MCF 10A (cell line): ENCODE results near the gene PHPT1. TPM values are rescaled to one million over a fixed set of nuclear protein-coding genes. Genes with fewer than 3 reads are reported as not detected.
"Not testable (repeated sequence)": the region's sequence is repeated elsewhere in the genome, so short reads cannot be mapped to it uniquely, and the experiment has no call there.

ENCODE experiments used
- BruUV-seq: library from RNA; stranded (reverse); fragments of 400-500 nt; replicated peaks from 2 replicates; lab custom pipeline; 2021; lab: Mats Ljungman, UMichigan
- CTCF ChIA-PET: fragments of 300-600 bp; sonication (Branson Sonifier 250); formaldehyde crosslinking; extraction: SDS; loops from one replicate; lab custom pipeline; 2021; ENCODE audit warnings: antibody characterized with exemption, inconsistent platforms; lab: Yijun Ruan, JAX
- POLR2A ChIA-PET: fragments of 300-600, 350-650 bp; sonication (Branson Sonifier 250); formaldehyde crosslinking; extraction: SDS; loops from one replicate; lab custom pipeline; 2020; ENCODE audit warnings: antibody characterized with exemption, inconsistent platforms; lab: Yijun Ruan, JAX
- DNase-seq: peaks from one replicate; pipeline ENCODE4 v3.0.0-alpha.2; 2018; ENCODE audit not compliant: unreplicated experiment
- H3K27ac Mint-ChIP-seq: one replicate; pipeline ENCODE4 v1.8.0; 2022; ENCODE audit warnings: mild to moderate bottlenecking, low read depth, mixed read lengths; ENCODE audit not compliant: unreplicated experiment
- H3K27me3 Mint-ChIP-seq: one replicate; pipeline ENCODE4 v1.8.0; 2022; ENCODE audit warnings: mixed read lengths; ENCODE audit not compliant: insufficient read depth, unreplicated experiment
- H3K36me3 Mint-ChIP-seq: one replicate; pipeline ENCODE4 v1.8.0; 2022; ENCODE audit warnings: mild to moderate bottlenecking, moderate library complexity, mixed read lengths; ENCODE audit not compliant: insufficient read depth, unreplicated experiment
- H3K4me1 Mint-ChIP-seq: one replicate; pipeline ENCODE4 v1.8.0; 2022; ENCODE audit warnings: mixed read lengths; ENCODE audit not compliant: insufficient read depth, unreplicated experiment
- H3K4me3 Mint-ChIP-seq: one replicate; pipeline ENCODE4 v1.8.0; 2022; ENCODE audit warnings: mild to moderate bottlenecking, moderate library complexity, mixed read lengths; ENCODE audit not compliant: unreplicated experiment
- H3K9me3 Mint-ChIP-seq: one replicate; pipeline ENCODE4 v1.8.0; 2022; ENCODE audit warnings: mixed read lengths; ENCODE audit not compliant: unreplicated experiment
- intact Hi-C: fragments of 100-400 bp; cut with micrococcal nuclease; formaldehyde crosslinking; loops from 2 replicates; pipeline ENCODE4 v1.14.1; 2022
- total RNA-seq: library from RNA; stranded (reverse); gene quantifications from 2 replicates; pipeline ENCODE4 v1.2.3, GENCODE V29; 2022
- TF ChIP-seq, protein P1 (sequence below): fragments of 200-600 bp; IDR thresholded peaks from one replicate; pipeline ENCODE4 v1.8.0; 2022; ENCODE audit warnings: antibody characterized with exemption, mild to moderate bottlenecking; ENCODE audit not compliant: unreplicated experiment

PHPT1 gene
- total RNA-seq, 1 experiment from 2014 or later = 193 TPM

DNA sequence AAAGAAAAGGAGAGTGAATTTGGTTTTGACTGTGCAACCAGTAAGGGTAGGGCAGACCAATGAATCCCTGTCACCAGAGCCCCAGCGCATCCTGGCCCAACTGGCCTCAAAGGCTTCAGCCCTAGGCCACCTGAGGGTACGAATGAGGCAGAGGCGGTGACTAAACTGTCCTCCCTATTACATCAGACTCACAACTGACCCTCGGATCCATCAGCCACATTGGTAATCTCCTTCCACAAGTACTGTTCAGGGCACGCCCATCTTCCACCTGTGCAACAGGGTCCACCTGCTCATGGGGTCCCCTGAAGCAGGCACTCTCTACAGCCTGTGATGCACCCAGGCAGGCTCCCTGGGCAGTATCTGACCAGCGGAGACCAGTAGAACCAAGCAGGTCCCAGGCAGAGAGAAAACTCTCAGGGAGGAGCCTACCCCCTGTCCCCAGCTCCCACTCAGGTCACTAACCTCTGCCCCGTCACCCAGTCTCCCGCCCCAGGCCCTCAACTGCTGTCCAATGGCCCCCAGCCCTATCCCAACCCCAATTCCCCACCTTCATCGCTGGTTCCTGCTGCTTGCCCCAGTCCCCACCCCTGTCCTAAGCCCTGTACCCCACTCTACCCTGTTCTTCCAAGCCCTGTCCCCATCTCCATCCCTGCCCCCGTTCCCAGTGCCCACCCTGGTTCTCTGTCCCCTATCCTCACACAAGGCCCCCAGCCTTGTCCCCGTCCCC, 16.0 kb downstream of the PHPT1 start:
- DNase-seq = no peak
- Mint-ChIP-seq H3K27me3 (no peaks in the 10 kb centered on the region), H3K9me3 (no peaks in the 10 kb centered on the region), H3K4me3 (peak overlapping the region; percentile 77), H3K36me3 (peaks cover 48% of the 10 kb centered on the region), H3K4me1 (peaks cover 6% of the 10 kb centered on the region), H3K27ac (peak overlapping the region; percentile 75)
- intact Hi-C loops = no loop called here
- no TSS peak for BruUV-seq
- ChIA-PET POLR2A (interaction anchor here (0.8 to 2.3 kb wide), 3 partner anchors 9 to 69 kb away, joined by 3 to 9 read pairs (median 3); partner anchors contain the start of gene TRAF2), CTCF (no interaction called here)
- TF ChIP-seq, protein P1, sequence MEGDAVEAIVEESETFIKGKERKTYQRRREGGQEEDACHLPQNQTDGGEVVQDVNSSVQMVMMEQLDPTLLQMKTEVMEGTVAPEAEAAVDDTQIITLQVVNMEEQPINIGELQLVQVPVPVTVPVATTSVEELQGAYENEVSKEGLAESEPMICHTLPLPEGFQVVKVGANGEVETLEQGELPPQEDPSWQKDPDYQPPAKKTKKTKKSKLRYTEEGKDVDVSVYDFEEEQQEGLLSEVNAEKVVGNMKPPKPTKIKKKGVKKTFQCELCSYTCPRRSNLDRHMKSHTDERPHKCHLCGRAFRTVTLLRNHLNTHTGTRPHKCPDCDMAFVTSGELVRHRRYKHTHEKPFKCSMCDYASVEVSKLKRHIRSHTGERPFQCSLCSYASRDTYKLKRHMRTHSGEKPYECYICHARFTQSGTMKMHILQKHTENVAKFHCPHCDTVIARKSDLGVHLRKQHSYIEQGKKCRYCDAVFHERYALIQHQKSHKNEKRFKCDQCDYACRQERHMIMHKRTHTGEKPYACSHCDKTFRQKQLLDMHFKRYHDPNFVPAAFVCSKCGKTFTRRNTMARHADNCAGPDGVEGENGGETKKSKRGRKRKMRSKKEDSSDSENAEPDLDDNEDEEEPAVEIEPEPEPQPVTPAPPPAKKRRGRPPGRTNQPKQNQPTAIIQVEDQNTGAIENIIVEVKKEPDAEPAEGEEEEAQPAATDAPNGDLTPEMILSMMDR = no peak

- ChIA-PET CTCF (interaction anchor here (0.7 kb wide), 1 partner anchor 161 kb away, joined by 3 read pairs; no protein-coding TSS in a partner anchor), POLR2A (interaction anchor here (0.6 to 2.3 kb wide), 13 partner anchors 10 to 151 kb away, joined by 3 to 9 read pairs (median 3); partner anchors contain the start of genes C8G, FBXW5 and TRAF2)
- TF ChIP-seq, protein P1 = no peak
- Mint-ChIP-seq H3K4me1 (peaks cover 6% of the 10 kb centered on the region), H3K9me3 (no peaks in the 10 kb centered on the region), H3K27me3 (no peaks in the 10 kb centered on the region), H3K27ac (peak overlapping the region; percentile 75), H3K36me3 (peaks cover 48% of the 10 kb centered on the region), H3K4me3 (peak overlapping the region; percentile 77)
- BruUV-seq = no TSS peak
- DNase-seq = no peak
- intact Hi-C loops = no loop called here
These were observed 16.5 kb downstream of the PHPT1 start for GRCh38 chr9:136865768-136866103.

DNA sequence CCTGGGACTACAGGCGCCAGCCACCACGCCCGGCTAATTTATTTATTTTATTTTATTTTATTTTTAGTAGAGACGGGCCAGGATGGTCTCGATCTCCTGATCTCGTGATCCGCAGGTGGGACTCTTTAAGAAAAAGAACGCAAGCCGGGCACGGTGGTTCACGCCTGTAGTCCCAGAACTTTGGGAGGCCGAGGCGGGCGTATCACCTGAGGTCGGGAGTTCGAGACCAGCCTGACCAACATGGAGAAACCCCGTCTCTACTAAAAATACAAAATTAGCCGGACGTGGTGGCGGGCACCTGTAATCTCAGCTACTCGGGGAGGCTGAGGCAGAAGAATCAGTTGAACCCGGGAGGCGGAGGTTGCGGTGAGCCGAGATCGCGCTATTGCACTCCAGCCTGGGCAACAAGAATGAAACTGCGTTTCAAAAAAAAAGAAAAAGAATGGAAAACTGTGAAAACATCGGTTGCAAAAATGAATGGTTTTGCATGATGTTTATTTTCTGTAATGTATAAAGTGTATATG, 17.8 kb downstream of the PHPT1 start:
- intact Hi-C loops, H3K27me3 Mint-ChIP-seq, H3K9me3 Mint-ChIP-seq, CTCF ChIA-PET, H3K4me1 Mint-ChIP-seq, DNase-seq, H3K27ac Mint-ChIP-seq, BruUV-seq: not testable (repeated sequence)
- peak overlapping the region; percentile 77 for H3K4me3 Mint-ChIP-seq
- POLR2A ChIA-PET = interaction anchor here (1.0 to 2.3 kb wide), 3 partner anchors 15 to 77 kb away, joined by 3 to 9 read pairs (median 5); partner anchors contain the start of genes C8G, FBXW5 and TRAF2
- H3K36me3 Mint-ChIP-seq = peaks cover 48% of the 10 kb centered on the region

DNA sequence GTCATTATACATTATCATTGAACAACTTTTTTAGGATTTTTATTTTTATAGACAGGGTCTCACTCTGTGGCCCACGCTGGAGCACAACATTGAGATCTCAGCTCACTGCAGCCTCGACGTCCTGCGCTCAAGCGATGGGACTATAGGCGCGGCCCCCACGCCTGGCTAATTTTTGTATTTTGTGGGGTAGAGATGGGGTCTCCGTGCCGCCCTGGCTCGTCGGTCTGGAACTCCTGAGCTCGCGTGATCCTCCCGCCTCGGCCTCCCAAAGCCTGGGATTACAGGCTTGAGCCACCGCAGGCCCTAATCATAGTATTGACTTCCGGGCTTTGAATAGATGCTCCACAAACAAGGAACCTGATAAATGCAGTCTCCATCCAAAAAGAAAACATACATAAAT, 18.3 kb downstream of the PHPT1 start:
- intact Hi-C loops = no loop called here
- POLR2A ChIA-PET = interaction anchor here (1.0 kb wide), 1 partner anchor 15 kb away, joined by 3 read pairs; no protein-coding TSS in a partner anchor
- Mint-ChIP-seq H3K36me3 (peaks cover 44% of the 10 kb centered on the region), H3K9me3 (no peaks in the 10 kb centered on the region), H3K4me1 (peaks cover 6% of the 10 kb centered on the region), H3K27ac (no peak overlapping the region), H3K4me3 (peak overlapping the region; percentile 29), H3K27me3 (no peaks in the 10 kb centered on the region)
- no peak for DNase-seq
- CTCF ChIA-PET = interaction anchor here (0.5 to 0.7 kb wide), 2 partner anchors 11 to 369 kb away, joined by 3 read pairs; no protein-coding TSS in a partner anchor
- BruUV-seq = no TSS peak
- TF ChIP-seq, protein P1 = no peak
